HG02642 (cell line): Measurements from ENCODE around the gene PTPRCAP.
"Not testable (repeated sequence)": the region's sequence is repeated elsewhere in the genome, so short reads cannot be mapped to it uniquely, and the experiment has no call there.

ENCODE experiments used
- ATAC-seq: cut with Tn5 transposase; IDR thresholded peaks from one replicate; pipeline ENCODE4 v1.9.1; 2021; ENCODE audit warnings: mild to moderate bottlenecking; ENCODE audit not compliant: unreplicated experiment, poor library complexity

The PTPRCAP gene

DNA sequence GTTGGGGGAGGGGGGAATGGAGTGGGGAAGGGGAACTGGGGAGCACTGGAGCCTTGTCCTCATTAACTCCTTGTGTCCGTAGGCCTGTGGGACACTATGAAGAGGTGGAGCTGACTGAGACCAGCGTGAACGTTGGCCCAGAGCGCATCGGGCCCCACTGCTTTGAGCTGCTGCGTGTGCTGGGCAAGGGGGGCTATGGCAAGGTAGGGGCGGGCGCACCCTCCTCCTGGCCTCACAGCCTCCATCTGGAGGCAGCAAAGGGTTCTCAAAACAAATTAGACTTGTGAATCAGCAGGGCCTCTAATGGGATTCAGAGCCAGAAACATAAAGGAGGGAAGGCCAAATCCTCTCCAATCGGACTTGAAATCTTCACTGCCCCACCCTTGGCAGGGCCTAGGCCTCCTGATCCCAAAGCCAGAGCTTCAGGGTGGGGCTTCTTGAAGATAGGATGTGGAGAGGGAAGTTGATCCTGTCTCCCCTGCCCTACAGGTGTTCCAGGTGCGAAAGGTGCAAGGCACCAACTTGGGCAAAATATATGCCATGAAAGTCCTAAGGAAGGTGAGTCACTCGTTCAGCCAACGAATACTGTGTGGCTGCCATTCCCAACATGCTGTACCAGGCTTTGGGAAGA is 8.3 kb downstream of the PTPRCAP start:
- ATAC-seq: no peak

DNA sequence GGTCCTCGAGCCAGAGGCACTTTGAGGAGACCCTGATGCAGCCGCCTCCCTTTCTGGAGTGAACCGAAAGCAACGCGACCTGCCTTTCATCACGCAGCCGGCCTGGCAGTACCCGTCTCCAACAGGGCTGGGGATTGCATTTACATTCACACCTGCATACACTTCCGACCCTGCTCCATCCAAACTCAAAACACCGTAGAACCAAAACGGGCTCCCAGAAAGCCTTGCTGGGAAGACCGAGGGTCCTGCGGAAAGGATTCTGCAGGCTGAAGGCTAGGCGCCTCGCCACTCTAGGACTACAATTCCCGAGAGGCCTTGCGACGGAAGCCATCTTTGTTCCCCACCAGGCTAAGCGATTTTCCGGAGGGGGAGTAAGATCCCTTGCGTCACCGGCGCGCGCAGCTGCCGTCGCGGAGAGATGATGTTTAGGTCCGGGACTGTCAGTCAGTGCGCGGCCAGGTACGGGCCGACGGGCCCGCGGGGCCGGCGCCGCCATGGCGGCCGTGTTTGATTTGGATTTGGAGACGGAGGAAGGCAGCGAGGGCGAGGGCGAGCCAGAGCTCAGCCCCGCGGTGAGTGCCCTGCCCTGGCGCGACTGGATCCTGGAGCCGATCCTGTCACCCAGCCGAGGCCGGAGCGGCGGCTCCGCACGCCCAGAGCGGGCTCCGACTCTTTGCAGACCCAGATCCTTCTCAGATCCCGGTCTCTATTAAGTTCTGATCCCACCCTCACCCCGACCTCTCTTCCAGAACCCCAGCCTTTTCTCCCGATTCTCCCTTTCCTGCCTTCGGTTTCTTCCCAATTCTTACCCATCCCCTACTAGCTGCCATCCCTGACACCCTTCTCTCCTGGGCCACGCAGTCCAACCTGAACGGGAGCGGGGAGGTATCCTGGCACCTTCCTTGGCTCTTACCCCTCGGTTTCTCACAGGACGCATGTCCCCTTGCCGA is 9.2 kb downstream of the PTPRCAP start, which contains the start of gene RPS6KB2:
RPS6KB2 (plus strand) TSS at position 443 of the 950 bp plus-strand sequence; CDS start at position 495, 52 bp downstream.
- ATAC-seq: peak; percentile 87

DNA sequence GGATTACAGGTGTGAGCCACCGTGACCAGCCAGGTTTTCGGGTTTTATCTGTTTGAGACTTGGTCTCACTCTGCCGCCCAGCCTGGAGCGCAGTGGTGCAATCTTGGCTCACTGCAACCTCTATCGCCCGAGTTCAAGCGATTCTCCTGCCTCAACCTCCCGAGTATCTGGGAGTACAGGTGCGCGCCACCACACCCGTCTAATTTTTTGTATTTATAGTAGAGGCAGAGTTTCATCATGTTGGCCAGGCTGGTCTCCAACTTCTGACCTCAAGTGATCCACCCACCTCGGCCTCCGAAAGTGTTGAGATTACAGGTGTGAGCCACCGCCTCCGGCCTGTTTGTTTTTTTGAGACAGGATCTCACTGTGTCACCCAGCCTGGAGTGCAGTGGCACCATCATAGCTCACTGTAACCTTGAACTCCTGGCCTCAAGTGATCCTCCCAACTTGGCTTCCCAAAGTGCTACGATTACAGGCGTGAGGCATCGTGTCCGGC is 10.1 kb downstream of the PTPRCAP start:
- not testable (repeated sequence) for ATAC-seq

DNA sequence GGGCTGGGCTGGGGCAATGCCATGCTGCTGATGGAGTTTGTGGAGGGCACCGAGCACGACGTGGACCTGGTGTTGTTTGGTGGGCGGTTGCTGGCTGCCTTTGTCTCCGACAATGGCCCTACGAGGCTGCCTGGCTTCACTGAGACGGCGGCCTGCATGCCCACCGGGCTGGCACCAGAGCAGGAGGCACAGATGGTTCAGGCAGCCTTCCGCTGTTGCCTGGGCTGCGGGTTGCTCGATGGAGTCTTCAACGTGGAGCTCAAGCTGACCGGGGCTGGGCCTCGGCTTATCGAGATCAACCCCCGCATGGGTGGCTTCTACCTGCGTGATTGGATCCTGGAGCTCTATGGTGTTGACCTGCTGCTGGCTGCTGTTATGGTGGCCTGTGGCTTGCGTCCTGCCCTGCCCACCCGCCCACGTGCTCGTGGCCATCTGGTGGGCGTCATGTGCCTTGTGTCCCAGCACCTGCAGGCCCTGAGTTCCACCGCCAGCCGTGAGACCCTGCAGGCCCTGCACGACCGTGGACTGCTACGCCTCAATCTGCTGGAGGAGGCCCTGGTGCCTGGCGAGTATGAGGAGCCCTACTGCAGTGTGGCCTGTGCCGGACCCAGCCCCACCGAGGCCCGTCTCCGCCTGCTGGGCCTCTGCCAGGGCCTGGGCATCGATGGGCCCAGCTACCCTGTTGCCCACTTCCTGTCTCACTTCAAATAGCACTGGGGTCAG is 13.4 kb downstream of the PTPRCAP start:
- no peak for ATAC-seq

DNA sequence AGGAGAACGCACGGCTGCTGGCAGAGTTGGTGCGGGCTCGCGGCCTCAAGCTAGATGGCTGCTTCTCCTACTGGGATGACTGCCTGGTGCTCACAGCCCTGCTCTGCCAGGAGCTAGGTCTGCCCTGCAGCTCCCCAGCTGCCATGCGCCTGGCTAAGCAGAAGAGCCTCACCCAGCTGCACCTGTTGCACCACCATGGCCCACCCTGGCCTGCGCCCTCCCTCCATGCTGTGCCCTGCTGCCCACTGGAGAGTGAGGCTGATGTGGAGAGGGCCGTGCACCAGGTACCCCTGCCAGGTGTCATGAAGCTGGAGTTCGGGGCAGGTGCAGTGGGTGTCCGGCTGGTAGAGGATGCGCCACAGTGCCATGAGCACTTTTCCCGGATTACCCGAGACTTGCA is 14.0 kb downstream of the PTPRCAP start:
- ATAC-seq: no peak

DNA sequence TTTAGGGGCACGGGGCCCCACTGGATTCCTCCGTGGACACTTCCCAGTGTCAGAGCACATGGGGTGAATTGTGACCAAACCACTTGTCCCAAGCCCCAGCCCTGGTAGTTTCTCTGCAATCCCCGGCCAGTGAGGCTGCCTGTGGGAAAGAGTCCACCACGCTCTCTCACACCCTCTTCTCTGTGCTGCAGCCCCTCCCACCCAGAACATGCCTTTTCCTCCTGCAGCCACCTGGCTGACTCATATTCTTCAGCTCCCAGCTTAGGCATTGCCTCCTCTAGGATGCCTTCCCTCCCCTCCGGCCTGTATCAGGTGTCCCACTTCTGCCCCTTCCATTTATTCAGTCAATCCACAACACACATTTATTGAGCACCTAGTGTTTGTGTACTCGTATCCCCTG is 14.6 kb downstream of the PTPRCAP start:
- no peak for ATAC-seq

DNA sequence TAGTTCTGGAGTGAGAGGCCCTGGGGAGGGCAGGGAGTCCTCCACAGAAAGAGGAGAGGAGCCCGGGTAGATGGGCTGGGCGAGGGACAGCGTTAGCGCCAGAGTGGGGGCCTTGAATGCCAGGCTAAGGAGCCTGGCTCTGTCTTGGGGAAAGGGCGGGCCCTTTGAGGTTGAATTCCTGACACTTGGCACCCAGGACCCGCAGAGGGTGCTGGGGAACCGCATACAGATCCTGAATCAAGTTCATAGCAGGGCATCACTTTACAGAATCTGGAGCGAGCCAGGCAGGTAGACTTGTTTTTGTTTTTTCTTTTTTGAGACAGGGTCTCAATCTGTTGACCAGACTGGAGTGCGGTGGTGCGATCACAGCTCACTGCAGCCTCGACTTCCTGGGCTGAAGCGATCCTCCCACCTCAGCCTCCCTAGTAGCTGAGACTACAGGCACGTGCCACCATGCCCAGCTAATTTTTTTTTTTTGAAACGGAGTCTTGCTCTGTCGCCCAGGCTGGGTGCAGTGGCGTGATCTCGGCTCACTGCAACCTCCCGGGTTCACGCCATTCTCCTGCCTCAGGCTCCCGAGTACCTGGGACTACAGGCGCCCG is 16.0 kb downstream of the PTPRCAP start:
- no peak for ATAC-seq

DNA sequence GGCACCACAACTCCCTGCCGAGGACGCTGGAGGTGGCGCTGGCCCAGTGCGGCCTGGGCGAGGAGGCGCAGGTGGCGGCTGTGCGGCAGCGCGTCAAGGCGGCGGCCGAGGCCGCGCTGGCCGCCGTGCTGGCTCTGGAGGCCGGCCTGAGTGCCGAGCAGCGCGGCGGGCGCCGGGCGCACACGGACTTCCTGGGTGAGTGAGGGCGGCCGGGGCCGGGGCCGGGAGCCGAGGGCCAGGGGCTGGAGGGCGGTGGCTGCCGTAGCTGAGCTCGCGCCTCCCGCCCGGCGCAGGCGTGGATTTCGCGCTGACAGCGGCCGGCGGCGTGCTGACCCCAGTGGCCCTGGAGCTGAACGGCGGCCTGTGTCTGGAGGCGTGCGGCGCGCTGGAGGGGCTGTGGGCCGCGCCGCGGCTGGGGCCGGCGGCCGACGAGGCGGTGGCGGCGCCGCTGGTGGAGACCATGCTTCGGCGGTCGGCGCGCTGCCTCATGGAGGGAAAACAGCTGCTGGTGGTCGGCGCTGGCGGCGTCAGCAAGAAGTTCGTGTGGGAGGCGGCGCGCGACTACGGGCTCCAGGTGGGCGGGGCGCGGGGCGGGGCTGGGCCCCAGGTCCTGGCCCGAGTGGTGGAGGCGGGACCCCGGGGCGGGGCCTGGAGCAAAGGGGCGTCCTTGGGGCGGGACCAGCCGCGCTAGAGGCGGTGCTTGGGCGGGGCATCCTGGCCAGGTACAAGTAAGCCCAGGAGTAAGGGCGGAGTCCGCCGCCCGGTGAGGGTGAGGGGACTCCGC is 16.6 kb downstream of the PTPRCAP start:
- ATAC-seq: peak; percentile 86

DNA sequence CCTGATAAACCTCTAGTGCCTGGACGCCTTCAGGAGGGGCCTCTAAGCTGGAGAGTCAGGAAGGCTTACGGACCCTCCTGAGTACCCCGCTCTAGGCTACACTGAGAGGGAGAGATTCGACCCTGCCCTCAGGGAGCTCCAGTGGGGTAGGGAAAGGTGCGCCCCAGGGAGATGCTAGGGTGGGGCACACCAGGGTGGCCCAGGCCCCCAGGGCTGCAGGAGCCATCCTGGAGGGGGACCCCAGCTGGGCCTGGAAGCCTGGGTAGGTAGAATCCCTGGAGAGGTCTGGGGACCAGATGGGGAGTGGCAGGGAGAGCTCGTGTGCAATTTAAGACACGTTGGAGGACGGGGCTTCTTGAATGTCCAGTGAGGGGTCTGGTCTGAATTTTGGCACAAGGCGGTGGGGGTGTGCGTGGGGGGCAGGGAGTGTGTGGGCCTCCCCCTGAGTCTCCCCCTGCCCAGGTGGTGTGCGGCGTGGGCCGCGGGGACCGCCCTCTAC is 17.3 kb downstream of the PTPRCAP start:
- ATAC-seq: no peak

DNA sequence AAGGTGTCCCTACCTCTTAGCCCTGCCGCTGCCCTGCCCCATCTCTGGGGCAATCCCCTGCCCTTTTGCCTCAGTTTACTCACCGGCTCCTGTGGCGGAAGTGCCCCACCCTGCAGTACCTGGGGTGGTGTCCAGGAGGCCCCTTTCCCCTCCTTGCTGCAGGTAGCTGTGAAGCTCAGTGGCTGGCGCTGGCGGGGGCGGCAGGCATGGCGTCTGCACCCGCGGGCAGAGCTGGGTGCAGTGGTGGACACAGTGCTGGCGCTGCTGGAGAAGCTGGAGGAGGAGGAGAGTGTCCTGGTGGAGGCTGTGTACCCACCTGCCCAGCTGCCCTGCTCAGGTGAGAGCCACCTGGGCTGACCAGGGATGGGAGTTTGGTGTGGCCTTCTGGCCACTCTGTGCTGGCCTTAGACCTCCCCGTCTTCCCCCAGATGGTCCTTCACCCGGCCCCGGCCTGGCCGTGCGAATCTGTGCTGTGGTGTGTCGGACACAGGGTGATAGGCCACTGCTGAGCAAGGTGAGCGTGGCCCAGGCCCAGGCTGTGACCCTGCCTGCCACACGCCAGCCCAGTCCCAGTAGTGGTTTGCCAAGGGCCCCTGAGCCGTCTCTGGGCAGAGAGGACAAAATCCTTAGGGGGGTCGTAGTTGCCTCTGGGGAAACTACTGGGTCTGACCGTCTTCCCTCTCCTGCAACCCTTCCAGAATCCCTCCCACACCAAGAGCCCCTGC is 18.0 kb downstream of the PTPRCAP start:
- ATAC-seq: no peak

DNA sequence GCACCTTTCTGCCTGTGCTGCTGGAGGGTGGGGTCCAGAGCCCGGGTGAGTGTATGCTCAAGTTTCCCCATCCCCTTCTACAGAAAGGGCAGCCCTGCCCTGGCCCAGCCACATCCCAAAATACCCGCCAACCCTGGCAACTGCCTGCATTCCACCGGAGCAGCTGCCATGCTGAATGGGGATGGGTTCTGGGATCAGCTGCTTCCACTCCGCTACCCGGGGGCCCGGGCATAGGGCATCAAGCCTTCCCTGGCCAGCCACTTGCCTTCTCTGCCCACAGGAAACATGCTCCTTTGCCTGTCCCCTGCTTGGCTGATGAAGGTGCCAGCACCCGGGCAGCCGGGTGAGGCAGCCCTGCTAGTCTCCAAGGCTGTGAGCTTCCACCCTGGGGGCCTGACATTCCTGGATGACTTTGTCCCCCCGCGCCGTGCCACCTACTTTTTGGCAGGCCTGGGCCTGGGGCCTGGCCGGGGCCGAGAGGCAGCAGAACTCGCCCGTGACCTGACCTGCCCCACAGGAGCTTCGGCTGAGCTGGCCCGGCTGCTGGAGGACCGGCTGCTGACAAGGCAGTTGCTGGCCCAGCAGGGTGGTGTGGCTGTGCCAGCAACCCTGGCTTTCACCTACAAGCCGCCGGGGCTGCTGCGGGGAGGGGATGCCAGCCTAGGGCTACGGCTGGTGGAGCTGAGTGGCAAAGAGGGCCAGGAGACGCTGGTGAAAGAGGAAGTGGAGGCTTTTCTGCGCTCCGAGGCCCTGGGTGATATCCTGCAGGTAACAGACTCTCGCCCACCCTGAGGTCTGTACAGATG is 18.8 kb downstream of the PTPRCAP start:
- ATAC-seq: no peak

DNA sequence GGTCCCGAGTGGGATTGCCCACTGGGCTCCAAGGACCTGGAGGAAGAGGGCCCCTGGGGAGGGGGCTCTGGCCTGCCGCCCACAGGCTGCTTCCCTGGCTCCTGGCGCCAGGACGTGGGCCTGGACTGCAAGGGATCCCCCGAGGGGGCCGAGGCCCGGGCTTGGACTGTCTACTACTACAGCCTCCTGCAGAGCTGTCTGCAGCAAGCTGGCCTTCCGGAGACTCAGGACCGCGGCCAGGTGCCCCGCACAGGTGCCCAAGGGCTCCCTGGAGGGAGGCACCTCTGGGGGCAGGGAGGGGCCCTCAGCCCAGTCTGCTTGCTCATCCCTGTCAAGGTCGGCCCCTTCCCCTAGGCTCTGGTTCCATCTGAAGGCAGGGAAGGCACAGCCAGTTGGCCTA is 20.1 kb downstream of the PTPRCAP start:
- ATAC-seq: no peak

DNA sequence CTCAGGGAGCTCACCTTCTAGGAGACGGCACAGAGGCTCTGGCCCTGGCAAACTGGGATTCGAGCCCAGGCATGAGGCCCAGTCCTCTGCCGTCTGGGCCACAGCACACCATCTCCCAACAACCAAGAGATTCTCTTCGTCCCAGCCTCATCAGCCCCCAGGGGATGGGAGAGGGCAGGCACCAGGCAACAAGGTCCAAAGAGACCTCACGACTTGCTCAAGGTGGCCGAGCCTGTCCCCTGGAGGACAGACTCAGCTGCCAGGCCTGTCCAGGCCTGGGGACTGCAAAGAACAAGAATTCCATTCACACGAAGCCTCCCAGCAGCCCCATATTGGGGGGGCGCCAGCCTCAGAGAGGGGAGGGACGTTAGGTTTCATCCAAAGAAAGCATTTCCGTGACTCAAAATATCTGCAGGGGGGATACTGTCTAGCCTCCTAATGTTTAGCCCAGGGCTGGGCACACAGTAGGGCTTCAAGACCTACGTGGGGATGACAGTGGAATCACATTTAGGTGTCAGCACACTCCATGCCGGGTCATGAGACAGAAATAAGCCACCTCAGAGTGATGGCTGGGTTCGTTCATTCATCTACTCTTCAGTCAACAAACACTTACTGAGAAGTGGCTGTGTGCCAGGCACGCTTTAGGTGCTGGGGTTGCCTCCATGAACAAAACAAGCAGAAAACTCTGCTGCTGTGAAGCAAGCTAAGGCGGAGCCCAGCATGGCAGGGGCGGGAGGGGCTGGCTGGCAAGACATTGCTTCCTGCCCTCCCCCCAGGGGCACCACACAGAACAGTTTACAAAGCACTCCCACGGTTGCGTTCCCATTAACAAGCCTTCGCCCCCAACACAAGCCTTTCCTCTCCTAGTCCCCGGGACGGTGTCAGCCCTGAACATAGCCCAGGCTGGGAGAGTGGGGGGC is 20.8 kb downstream of the PTPRCAP start:
- ATAC-seq: no peak

DNA sequence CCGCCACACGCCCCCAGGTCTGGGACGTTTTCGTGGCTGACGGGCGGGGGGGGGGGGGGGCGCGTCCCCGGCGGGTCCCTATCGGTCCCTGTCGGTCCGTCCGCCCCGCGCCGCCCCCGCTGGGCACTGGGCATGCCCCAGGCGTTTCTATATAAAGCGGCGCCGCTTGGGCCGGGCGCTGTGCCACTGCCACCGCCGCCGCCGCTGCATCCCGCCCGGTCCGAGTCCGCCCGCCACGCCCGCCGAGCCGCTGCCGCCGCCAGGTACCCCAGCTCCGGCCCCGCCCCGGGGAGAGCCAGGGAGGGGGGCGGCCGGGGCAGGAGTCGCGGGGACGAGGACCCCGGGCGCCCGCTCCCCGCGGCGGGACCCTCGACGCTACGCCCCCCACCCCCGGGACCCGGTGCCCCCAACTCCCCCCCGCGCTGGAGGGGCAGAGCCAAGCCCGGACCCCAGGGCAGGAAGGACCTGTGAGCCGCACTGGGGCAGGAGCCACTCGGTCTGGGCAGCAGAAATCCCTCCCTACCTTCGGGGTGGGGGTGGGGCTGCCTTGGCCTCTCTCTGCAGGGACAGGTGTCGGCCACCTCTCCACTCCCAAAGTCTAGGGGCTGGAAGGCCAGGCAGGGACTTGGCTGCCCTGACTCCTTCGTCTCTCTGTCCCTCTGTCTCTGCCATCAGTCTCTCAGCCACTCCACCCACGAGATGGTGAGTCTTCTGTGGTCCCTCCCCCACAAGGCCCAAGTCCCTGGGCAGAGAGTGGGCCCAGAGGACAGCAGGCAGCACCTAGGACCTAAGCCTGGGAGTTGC is 21.8 kb downstream of the PTPRCAP start, which contains the start of gene CARNS1:
CARNS1 (plus strand) TSS at position 178 of the 804 bp plus-strand sequence; CDS start at position 700, 522 bp downstream.
- no peak for ATAC-seq

DNA sequence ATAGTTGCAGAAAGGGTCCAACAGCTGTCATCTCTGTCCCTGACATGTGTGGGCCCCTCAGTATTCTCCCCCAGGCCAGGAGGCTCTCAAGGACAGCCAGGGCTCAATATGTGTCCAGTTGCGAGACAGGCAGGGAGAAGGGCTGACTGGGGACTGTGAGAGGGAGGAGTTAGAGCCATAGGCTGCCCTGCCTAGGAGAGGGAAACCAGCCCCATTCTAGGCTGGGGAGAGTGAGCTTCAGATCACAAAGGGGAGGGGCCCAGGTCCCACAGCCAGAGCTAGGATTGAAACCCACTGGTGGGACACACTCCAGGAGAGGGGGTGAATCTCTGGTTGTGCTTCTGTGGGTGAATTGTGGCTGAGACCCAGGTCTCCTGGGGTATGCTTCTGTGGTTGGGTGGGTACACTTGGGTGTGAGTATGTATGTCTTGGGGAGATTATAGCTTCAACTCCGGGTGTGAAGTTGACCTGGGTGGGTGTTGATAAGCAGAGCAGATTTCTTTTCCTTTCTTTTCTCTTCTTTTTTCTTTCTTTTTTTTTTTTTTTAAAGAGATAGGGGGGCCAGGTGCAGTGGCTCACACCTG is 24.1 kb downstream of the PTPRCAP start:
- ATAC-seq: no peak
